ENCODE data around the gene INPP4A.

INPP4A gene

GRCh38 chr2:98460573-98461497 is 16.2 kb downstream of the INPP4A start:
- DNase-seq (ENCODE audit: low spot score): no peak

- no peak for DNase-seq (ENCODE audit: low spot score)
These were observed 16.9 kb downstream of the INPP4A start for GRCh38 chr2:98461498-98462049.

- DNase-seq (ENCODE audit: low spot score): no peak
These were observed 18.4 kb downstream of the INPP4A start for GRCh38 chr2:98463081-98463481.

GRCh38 chr2:98463551-98463971 is 18.9 kb downstream of the INPP4A start:
- no peak for DNase-seq (ENCODE audit: low spot score)

- no peak for DNase-seq (ENCODE audit: low spot score)
These were observed 19.5 kb downstream of the INPP4A start for GRCh38 chr2:98463988-98464771.

GRCh38 chr2:98464772-98465310 is 20.2 kb downstream of the INPP4A start:
- no peak for DNase-seq (ENCODE audit: low spot score)

- DNase-seq (ENCODE audit: low spot score): peak; percentile 65
These were observed 21.0 kb downstream of the INPP4A start for GRCh38 chr2:98465456-98466226.

GRCh38 chr2:98467082-98467536 is 22.5 kb downstream of the INPP4A start:
- DNase-seq (ENCODE audit: low spot score): no peak

- no peak for DNase-seq (ENCODE audit: low spot score)
These were observed 23.0 kb downstream of the INPP4A start for GRCh38 chr2:98467652-98468051.

GRCh38 chr2:98468621-98469236 is 24.1 kb downstream of the INPP4A start:
- no peak for DNase-seq (ENCODE audit: low spot score)

GRCh38 chr2:98469862-98470544 is 25.3 kb downstream of the INPP4A start:
- no peak for DNase-seq (ENCODE audit: low spot score)

GRCh38 chr2:98470851-98471255 is 26.2 kb downstream of the INPP4A start:
- DNase-seq (ENCODE audit: low spot score): no peak

GRCh38 chr2:98471402-98472131 is 26.9 kb downstream of the INPP4A start:
- no peak for DNase-seq (ENCODE audit: low spot score)

GRCh38 chr2:98472132-98472650 is 27.5 kb downstream of the INPP4A start:
- DNase-seq (ENCODE audit: low spot score): no peak

- no peak for DNase-seq (ENCODE audit: low spot score)
These were observed 28.5 kb downstream of the INPP4A start for GRCh38 chr2:98472961-98473746.

GRCh38 chr2:98473995-98474780 is 29.5 kb downstream of the INPP4A start:
- DNase-seq (ENCODE audit: low spot score): no peak

- DNase-seq (ENCODE audit: low spot score): no peak
These were observed 30.4 kb downstream of the INPP4A start for GRCh38 chr2:98474979-98475632.

All from AG20443 (cell line).